Activated CD8-positive, alpha-beta T cell treated with anti-CD3 and anti-CD28 coated beads for 36 hours (primary cell): ENCODE data around the gene ACOX1. TPM values are rescaled to one million over a fixed set of nuclear protein-coding genes. Genes with fewer than 3 reads are reported as not detected.

Source experiments
- ATAC-seq: fragments of 200-7000 bp; cut with Tn5 transposase; one replicate; pipeline ENCODE4 v1.10.0; 2021; ENCODE audit warnings: mild to moderate bottlenecking, moderate library complexity
- CTCF ChIA-PET: fragments of 350-600 bp; sonication (Branson Sonifier 250); formaldehyde crosslinking; loops from one replicate; lab custom pipeline; 2021; ENCODE audit warnings: antibody characterized with exemption; lab: Charles Lee
- POLR2A ChIA-PET: fragments of 350-600 bp; sonication (Branson Sonifier 250); formaldehyde crosslinking; loops from one replicate; lab custom pipeline; 2021; ENCODE audit warnings: antibody characterized with exemption; lab: Charles Lee
- DNase-seq: peaks from one replicate; pipeline ENCODE4 v3.0.0-alpha.2; 2020
- H3K27ac Mint-ChIP-seq: one replicate; pipeline ENCODE4 v1.8.0; 2021; ENCODE audit warnings: mild to moderate bottlenecking, mixed read lengths
- H3K27me3 Mint-ChIP-seq: one replicate; pipeline ENCODE4 v1.8.0; 2021; ENCODE audit warnings: mixed read lengths
- H3K36me3 Mint-ChIP-seq: one replicate; pipeline ENCODE4 v1.8.0; 2021; ENCODE audit warnings: low read depth, mixed read lengths
- H3K4me1 Mint-ChIP-seq: one replicate; pipeline ENCODE4 v1.8.0; 2021; ENCODE audit warnings: low read depth, mixed read lengths
- H3K4me3 Mint-ChIP-seq: one replicate; pipeline ENCODE4 v1.8.0; 2021; ENCODE audit warnings: mild to moderate bottlenecking, moderate library complexity, mixed read lengths
- H3K9me3 Mint-ChIP-seq: one replicate; pipeline ENCODE4 v1.8.0; 2021; ENCODE audit warnings: mixed read lengths
- CTCF ChIP-seq: fragments of 200-600 bp; IDR thresholded peaks from one replicate; pipeline ENCODE4 v1.8.0; 2022; ENCODE audit warnings: antibody characterized with exemption, mild to moderate bottlenecking
- intact Hi-C: fragments of 100-400 bp; cut with micrococcal nuclease; formaldehyde crosslinking; loops from one replicate; pipeline ENCODE4 v1.10.0; 2022
- total RNA-seq, 2 experiments: library from RNA; stranded (reverse); gene quantifications; one replicate each; pipeline ENCODE4 v1.2.3, GENCODE V29; 2021

The ACOX1 gene
- total RNA-seq, 2 experiments from 2014 or later, result 23.0 to 24.1 TPM

- H3K27ac Mint-ChIP-seq, result no peak overlapping the region
These were observed 19.4 kb upstream of the ACOX1 start for GRCh38 chr17:75998327-75998795.

GRCh38 chr17:75996665-75997590, 18.0 kb upstream of the ACOX1 start:
- Mint-ChIP-seq H3K27me3 (no peaks in the 10 kb centered on the region), H3K4me1 (peaks cover 14% of the 10 kb centered on the region), H3K27ac (peak overlapping the region; percentile 77), H3K36me3 (no peaks in the 10 kb centered on the region), H3K9me3 (no peaks in the 10 kb centered on the region), H3K4me3 (no peak overlapping the region)
- TF ChIP-seq CTCF, result no peak
- intact Hi-C loops, result no loop called here
- ChIA-PET CTCF (interaction anchor here (0.7 to 15.1 kb wide), 8 partner anchors 8 to 302 kb away, joined by 3 to 165 read pairs (median 6); partner anchors contain the start of gene MRPL38), POLR2A (interaction anchor here (0.6 kb wide), 1 partner anchor 96 kb away, joined by 3 read pairs; no protein-coding TSS in a partner anchor)
- DNase-seq, result peak; percentile 57
- peak; percentile 62 for ATAC-seq

More at GRCh38 chr17:75998327-75998795, 19.4 kb upstream of the ACOX1 start:
- ChIA-PET CTCF (interaction anchor here (1.0 to 15.1 kb wide), 5 partner anchors 7 to 282 kb away, joined by 6 to 165 read pairs (median 19); partner anchors contain the start of gene MRPL38), POLR2A (no interaction called here)
- intact Hi-C loops, result no loop called here
- TF ChIP-seq CTCF, result no peak
- H3K4me3 Mint-ChIP-seq, result no peak overlapping the region
- no peaks in the 10 kb centered on the region for H3K36me3 Mint-ChIP-seq
- DNase-seq (no peak), ATAC-seq (no peak)
- no peaks in the 10 kb centered on the region for H3K27me3 Mint-ChIP-seq
- peaks cover 14% of the 10 kb centered on the region for H3K4me1 Mint-ChIP-seq
- H3K9me3 Mint-ChIP-seq, result no peaks in the 10 kb centered on the region

- ChIA-PET POLR2A (no interaction called here), CTCF (interaction anchor here (2.1 to 15.1 kb wide), 4 partner anchors 10 to 88 kb away, joined by 6 to 165 read pairs (median 20); partner anchors contain the start of gene MRPL38)
- Mint-ChIP-seq H3K27me3 (no peaks in the 10 kb centered on the region), H3K27ac (no peak overlapping the region), H3K4me1 (peaks cover 14% of the 10 kb centered on the region), H3K36me3 (peaks cover 3% of the 10 kb centered on the region), H3K9me3 (no peaks in the 10 kb centered on the region), H3K4me3 (no peak overlapping the region)
- intact Hi-C loops, result no loop called here
- DNase-seq (no peak), ATAC-seq (no peak)
- TF ChIP-seq CTCF, result no peak
These were observed 16.5 kb upstream of the ACOX1 start for GRCh38 chr17:75995385-75995925.

- H3K4me3 Mint-ChIP-seq, result no peak overlapping the region
- peaks cover 3% of the 10 kb centered on the region for H3K36me3 Mint-ChIP-seq
- intact Hi-C loops, result no loop called here
- H3K27me3 Mint-ChIP-seq, result no peaks in the 10 kb centered on the region
- TF ChIP-seq CTCF, result no peak
- DNase-seq (no peak), ATAC-seq (no peak)
- H3K9me3 Mint-ChIP-seq, result no peaks in the 10 kb centered on the region
- POLR2A ChIA-PET, result no interaction called here
- no peak overlapping the region for H3K27ac Mint-ChIP-seq
- peaks cover 14% of the 10 kb centered on the region for H3K4me1 Mint-ChIP-seq
- CTCF ChIA-PET, result interaction anchor here (2.1 to 15.1 kb wide), 4 partner anchors 10 to 88 kb away, joined by 6 to 165 read pairs (median 20); partner anchors contain the start of gene MRPL38
These were observed 15.9 kb upstream of the ACOX1 start for GRCh38 chr17:75994802-75995370.
